HG02610 (cell line): Measurements from ENCODE around the gene APH1B.
"Not testable (repeated sequence)": the region's sequence is repeated elsewhere in the genome, so short reads cannot be mapped to it uniquely, and the experiment has no call there.

Experiments used
- ATAC-seq: cut with Tn5 transposase; IDR thresholded peaks from one replicate; pipeline ENCODE4 v1.9.1; 2021; ENCODE audit warnings: mild to moderate bottlenecking, moderate library complexity; ENCODE audit not compliant: unreplicated experiment

Gene APH1B

DNA sequence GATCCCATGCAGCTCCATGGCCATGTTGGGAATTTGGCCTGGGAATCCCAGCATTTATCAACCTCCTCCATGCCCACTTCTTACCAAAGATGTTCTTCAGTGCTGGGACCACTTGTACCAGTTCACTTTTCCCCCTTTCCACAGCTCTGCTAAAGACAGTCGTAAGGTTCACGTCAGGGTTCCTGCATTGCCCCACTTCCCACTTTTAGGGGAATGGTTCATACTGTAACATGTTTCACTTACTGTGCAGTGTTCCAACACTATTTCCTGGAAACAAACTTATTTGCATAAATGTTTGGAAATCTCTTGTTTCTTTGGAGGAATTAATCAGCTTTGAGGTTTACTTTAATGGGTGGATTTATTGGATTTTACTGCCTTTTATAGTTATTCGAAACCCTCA lies 17.0 kb downstream of the APH1B start:
- ATAC-seq, result no peak

GRCh38 chr15:63295341-63295740 lies 17.9 kb downstream of the APH1B start:
- ATAC-seq, result no peak

GRCh38 chr15:63296195-63296594 lies 18.8 kb downstream of the APH1B start:
- no peak for ATAC-seq

GRCh38 chr15:63299943-63300575 lies 22.7 kb downstream of the APH1B start:
- ATAC-seq, result no peak

- ATAC-seq, result no peak
These were observed 23.7 kb downstream of the APH1B start for GRCh38 chr15:63301088-63301487.

DNA sequence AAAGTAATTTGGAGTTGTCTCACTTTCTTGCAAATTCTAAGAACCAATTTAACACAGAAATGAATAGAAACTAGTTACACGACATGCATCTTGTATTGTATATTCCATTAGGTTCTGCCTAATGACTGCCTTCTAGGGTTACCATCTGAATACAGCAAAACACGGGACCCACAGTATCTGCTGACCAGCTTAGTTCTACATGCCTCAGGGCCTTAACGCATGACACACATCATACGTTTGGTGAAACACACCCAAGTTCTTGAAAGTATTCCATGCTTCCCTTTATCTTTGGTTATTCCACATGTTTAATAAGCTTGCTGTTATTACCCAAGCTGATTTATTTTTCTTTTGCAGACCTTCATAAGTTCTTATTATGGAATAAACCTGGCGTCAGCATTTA lies 27.9 kb downstream of the APH1B start:
- no peak for ATAC-seq

DNA sequence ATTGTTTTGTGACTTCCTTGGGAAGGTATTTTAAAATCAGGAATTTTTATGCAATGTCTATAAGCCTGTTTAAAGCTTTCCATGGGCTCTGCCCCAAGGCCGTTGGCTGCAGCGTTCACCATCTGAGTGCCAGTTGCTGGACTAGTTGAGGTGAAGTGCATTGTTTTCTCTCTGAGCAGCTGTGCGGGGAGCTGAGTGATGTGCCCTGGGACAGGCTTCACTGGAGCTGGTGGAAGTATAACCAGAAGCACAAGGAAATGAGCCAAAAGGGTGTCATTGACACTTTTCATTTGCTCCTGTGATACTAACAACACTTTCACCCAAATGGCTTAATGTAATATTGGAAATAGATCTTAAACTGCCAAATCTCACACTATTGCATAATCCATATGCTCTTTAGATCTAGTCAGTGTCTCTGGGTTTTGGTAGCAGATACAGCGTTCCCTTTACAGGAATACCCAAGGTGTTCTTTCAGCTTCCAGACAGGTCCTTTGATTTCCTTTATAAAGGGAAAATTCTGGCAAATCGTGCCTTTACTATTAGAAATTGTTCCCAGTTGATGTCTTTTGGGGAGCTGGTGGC lies 29.2 kb downstream of the APH1B start:
- ATAC-seq, result no peak

DNA sequence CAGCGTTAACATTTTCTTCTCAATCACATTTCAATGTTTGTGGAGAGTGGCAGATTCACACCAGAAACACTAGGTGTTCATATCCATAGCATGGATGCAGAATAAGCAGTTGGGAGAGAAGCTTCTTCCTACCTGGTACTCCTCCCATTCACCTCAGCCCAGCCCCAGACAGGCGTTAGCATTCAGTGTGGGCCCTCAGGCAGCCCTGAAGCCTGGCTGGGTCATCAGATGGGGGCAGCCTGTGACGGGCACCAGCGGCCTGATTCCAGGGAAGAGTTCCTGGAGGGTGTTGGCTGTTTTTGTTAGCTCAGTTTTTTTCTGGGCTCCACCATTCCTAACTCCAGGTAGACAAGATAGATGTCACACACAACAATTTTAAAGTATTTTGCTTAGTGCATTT lies 31.1 kb downstream of the APH1B start:
- no peak for ATAC-seq

GRCh38 chr15:63308947-63309346 lies 31.5 kb downstream of the APH1B start:
- ATAC-seq, result no peak

- no peak for ATAC-seq
These were observed 33.2 kb downstream of the APH1B start for GRCh38 chr15:63310646-63311045.

DNA sequence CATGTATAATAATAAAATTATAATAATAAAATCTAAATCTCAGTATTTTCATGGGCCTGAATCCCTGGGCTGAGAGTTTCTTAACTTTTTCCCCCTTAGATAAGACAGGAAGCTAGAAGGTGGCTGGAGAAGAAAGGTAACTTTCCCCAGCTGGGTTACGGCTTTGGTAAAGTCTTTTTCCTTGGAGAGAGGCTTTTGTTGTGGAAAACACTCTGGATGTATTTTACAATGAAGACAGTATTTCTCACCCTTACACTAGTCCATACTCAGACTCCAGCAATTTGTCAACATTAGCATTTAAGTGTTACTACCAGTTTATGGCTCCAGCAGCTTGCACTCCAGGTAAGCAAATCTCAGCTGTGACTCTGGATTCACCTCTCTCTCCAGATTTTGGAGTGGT lies 34.9 kb downstream of the APH1B start:
- no peak for ATAC-seq

- no peak for ATAC-seq
These were observed 36.4 kb downstream of the APH1B start for GRCh38 chr15:63313825-63314224.

DNA sequence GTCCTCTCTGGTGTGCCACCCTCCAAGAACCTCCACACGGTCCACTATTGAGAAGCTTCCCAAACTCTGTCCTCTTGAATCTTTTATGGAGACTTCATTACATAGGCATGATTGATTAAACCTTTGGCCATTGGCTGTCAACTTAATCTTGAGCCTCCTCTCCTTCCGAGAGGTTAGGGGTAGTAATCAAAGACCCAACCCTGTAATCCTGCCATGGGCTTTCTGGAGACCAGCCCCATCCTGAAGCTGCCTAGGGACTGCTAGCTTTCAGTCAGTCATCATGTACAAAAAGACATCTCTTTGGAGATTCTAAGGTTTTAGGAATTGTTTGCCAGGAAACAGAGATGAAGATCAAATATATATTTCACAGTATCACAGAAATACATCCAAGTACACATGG lies 37.0 kb downstream of the APH1B start:
- no peak for ATAC-seq

GRCh38 chr15:63318344-63318743 lies 40.9 kb downstream of the APH1B start:
- no peak for ATAC-seq

GRCh38 chr15:63319065-63319464 lies 41.7 kb downstream of the APH1B start:
- no peak for ATAC-seq

GRCh38 chr15:63320446-63320845 lies 43.0 kb downstream of the APH1B start:
- not testable (repeated sequence) for ATAC-seq

DNA sequence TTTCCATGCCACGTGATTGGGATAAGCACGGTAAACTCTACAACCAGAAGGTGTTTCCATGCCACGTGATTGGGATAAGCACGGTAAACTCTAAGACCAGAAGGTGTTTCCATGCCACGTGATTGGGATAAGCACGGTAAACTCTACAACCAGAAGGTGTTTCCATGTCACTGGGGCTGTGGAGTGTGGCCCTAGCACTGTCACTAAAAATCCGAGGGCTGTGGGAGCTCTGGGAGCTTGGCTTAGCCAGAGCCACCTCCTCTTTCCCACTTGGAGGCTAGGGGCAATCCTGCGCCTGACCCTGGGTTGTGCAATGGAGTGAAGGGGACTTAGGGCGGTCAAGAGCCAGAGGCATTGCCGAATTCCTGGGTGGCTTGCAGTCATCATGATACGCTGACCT lies 43.6 kb downstream of the APH1B start:
- ATAC-seq, result not testable (repeated sequence)

- no peak for ATAC-seq
These were observed 44.1 kb downstream of the APH1B start for GRCh38 chr15:63321462-63321861.

- ATAC-seq, result no peak
These were observed 45.1 kb downstream of the APH1B start for GRCh38 chr15:63322541-63322940.

GRCh38 chr15:63323798-63324563 lies 46.6 kb downstream of the APH1B start:
- no peak for ATAC-seq

DNA sequence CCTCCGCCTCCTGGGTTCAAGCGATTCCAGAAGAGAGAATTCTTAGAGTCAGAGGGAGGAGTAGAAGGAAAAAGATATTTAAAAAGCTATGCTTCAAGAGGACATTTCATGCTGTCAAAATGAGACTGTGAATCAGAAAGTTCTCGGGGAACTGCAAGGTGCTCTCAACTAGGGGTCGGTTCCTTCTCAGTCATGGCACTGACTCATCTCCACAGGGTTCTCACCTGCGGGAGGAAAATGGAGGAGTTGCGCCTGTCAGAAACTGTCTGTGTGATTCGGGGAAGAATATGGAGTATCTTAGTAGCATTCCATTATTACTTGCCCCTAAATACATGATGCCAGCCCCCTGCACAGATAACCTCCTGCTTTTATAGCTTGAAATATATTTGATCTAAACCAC lies 47.4 kb downstream of the APH1B start:
- ATAC-seq, result no peak
